HG03196 (cell line): ENCODE results near the gene DAAM1.

Source experiments
- ATAC-seq: cut with Tn5 transposase; IDR thresholded peaks from one replicate; pipeline ENCODE4 v1.9.1; 2021; ENCODE audit not compliant: unreplicated experiment

The DAAM1 gene

GRCh38 chr14:59188461-59189090, at the start of gene DAAM1:
Gene DAAM1 (plus strand): TSS chr14:59188667. CDS start chr14:59263478, 74,811 bp downstream.
- ATAC-seq = peak; percentile 84

- ATAC-seq = no peak
Observed at GRCh38 chr14:59139324-59139723, 49.1 kb upstream of the DAAM1 start.

DNA sequence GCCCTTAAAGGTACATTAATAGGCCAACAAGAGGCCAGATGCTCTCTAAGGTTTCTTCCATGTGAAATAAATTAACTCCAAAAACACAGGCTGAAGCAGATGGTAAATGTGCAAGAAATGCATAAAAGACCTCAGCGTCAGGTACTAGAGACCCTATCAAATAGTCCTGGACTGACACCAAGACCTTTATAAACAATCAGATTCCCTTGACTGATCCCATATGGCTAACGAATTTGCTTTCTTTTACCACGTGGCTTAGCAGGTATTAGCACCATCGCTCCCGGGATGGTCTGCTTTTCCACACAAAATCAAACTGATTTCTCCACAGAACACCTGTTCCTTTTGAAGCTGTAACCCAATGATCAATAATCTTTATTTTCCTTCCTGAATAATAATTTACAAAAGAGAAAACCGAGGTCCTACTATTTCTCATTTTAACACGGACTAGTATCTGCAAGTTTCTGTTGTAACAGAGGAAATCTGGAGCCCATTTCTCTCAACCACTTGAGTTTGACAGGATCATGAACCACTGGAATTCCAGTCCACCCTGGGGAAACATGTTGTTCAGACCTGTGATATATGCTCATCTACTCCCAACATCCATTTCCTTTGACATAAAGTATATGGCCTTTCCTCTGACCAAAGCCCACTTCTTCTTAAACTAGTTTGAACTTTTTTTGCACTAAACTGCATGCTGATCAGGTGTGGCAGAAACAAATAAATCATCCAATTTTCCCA, 48.2 kb upstream of the DAAM1 start:
- no peak for ATAC-seq

DNA sequence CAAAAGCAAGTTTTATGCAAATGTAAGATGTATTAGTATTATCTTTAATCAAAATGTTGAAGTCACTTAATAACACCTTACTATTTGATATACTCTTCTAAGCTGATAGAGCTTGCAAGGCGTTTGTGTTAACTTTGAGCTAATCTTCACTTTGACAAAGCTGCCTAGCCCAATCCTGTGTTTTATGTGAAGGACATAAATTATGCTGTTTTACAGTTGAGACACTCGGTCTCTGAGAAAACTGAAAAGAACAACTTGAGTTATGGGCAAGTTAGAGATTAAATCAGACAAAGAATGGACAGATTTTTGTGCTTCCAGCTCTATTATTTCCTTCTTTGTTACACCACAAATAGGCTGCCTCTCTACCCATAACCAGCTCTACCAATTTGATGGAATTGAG, 42.0 kb upstream of the DAAM1 start:
- ATAC-seq = no peak

DNA sequence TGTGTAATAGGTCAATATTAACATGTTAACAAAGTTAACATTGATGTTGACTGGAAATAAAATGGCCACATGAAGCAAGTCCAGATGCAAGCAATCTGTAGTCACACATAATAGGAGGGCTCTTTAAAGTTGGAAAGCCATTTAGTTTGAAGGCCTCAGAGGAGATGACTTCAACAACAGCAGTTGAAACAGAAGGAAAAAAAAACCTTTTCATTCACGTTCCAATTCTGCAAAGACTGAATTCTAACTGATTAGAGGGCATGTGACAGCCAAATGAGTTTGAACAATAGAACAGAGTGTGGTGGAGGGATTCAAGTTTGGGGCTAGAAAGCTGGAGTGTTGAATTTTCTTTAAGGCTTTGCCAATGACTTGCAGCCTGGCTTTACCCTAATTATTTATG, 41.5 kb upstream of the DAAM1 start:
- no peak for ATAC-seq

- peak; percentile 59 for ATAC-seq
Observed at GRCh38 chr14:59148334-59148900, 40.0 kb upstream of the DAAM1 start.

- ATAC-seq = no peak
Observed at GRCh38 chr14:59150990-59151389, 37.5 kb upstream of the DAAM1 start.

DNA sequence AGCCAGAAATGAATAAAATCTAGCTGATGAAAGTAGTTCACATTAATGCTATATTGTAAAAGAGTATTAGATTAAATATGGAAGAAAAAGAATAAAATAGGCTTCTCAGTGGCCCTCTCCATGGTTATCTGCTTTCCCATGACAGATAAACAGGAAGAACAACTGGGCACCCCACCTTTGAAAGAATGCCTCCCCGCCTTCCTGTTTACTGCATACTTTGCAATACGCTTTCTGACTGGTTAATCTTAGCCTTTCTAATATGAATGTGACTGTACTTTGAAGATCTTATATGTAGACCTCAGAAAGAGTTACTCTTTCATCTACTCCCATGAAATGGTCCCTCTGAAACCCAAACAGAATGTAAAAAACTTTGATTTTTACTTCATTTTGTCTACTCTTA, 34.1 kb upstream of the DAAM1 start:
- ATAC-seq = no peak

GRCh38 chr14:59155886-59156285, 32.6 kb upstream of the DAAM1 start:
- ATAC-seq = no peak

DNA sequence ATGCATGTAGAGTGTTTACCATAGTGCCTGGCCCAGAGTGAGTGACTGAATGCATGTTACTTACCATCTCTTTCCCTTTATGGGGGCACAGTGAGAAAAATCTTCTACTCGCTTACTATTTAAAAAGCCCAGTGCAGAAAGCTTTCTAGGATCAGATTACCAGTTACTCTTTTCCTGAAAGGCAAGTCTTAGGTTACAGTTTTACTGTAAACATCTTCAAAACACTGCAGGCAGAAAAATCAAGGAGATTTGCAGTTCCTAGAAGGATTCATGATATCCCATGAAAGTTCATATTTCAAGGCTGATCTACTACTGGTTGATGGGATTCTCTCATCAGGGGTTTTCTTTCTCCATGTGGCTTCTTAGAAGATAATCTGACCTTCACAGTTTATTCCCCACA, 29.3 kb upstream of the DAAM1 start:
- no peak for ATAC-seq

- ATAC-seq = no peak
Observed at GRCh38 chr14:59160506-59160905, 28.0 kb upstream of the DAAM1 start.

DNA sequence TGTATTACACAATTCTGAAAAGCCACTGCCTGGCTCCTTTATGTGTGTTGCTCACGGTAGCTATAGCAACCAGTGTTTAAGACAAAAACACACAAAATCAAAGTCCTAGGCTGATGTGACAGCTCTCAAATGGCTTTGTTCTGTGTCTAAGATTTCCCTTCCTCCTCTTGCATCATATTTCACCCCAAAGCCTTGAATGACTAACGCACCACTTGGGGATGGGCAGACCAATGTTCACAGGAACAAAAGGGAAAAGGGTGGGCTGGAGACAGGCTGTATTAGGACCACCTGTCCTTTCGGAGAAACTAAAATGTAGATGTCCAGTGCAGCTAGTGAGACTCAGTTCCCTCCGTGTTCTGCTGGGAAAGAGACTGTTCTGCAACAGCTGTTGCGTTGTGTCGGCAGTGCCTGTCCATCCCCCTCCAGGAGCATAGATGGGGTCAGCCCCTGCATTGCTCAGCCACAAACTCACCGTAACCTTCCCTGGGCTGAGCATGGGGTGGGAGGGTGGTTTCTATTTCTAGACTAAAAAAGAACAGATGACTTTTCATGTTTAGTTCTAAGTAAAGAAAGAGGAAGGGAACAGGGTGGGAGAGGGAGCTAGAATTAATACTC, 26.8 kb upstream of the DAAM1 start:
- ATAC-seq = no peak

- no peak for ATAC-seq
Observed at GRCh38 chr14:59166258-59166657, 22.2 kb upstream of the DAAM1 start.

DNA sequence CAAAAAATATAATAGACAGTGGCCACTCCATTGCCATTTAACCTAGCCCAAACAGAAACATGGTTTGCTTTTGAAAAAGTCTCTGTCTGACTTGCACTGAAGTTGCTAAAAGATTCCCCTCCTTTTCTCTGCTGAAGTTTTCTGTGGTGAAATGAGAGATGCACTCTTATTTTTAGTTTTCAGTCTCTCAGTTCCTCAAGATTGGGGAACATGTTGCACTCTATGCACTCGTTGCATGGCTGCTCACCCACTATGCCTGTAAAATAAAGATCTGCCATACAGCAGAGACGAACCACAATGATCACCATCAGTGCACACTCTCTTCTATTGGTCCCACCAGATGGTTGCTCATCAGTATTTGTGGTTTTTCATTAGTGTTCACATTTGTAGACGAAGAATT, 13.1 kb upstream of the DAAM1 start:
- ATAC-seq = peak; percentile 94

- ATAC-seq = no peak
Observed at GRCh38 chr14:59176765-59177164, 11.7 kb upstream of the DAAM1 start.

GRCh38 chr14:59177262-59177661, 11.2 kb upstream of the DAAM1 start:
- no peak for ATAC-seq

GRCh38 chr14:59181791-59182190, 6.7 kb upstream of the DAAM1 start:
- ATAC-seq = no peak

- ATAC-seq = no peak
Observed at GRCh38 chr14:59182641-59183040, 5.8 kb upstream of the DAAM1 start.

- no peak for ATAC-seq
Observed at GRCh38 chr14:59183150-59183549, 5.3 kb upstream of the DAAM1 start.

- ATAC-seq = no peak
Observed at GRCh38 chr14:59184396-59184795, 4.1 kb upstream of the DAAM1 start.

DNA sequence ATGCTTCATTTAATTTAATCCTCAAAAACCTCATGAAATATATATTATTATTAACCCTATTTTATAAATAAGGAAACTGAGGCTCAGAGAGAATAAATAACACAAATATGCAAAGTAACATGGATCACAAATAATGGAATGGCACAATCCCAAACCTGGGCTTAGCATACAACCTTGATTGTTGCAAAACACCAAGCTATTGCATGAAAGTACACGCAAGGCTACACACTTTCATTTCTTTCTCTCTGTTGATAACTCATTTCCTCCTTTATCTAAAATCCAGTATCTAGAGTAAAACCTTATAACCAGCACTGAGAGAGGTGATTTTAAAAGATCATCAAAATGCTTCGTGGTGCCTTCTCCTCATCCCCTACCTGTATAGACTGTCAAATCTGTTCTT, 2.8 kb upstream of the DAAM1 start:
- no peak for ATAC-seq

DNA sequence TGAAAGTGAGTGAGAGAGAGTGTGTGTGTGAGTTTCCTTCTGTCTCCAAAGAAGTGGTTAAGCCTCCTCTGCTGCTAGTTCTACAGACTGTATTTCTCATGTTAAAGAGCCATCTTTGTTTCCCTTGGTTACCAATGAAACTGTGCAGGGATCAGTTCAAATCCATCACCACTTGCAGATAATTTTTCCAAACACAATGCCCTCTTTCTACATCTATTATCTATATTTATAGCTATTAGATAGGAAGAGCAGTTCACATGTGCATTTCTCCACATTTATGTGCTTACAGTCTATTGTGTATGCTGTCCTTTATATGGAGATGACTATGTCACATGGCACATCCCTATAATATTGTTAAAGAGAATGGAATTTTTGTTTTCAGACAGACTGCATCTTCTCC, 2.2 kb upstream of the DAAM1 start:
- no peak for ATAC-seq
